Esophagus (tissue), 2 donors: ENCODE data around the gene COL13A1. TPM values are rescaled to one million over a fixed set of nuclear protein-coding genes. Genes with fewer than 3 reads are reported as not detected.

Experiments
- H3K27ac ChIP-seq, 2 donors: one replicate each; pipeline ENCODE4 v1.5.1; 2013; ENCODE audit warnings: low read depth in 2 of 2, mild to moderate bottlenecking in 2 of 2, inconsistent platforms in 1 of 2, low read length in 1 of 2, moderate library complexity in 1 of 2
- H3K27me3 ChIP-seq, 2 donors: one replicate each; pipeline ENCODE4 v1.6.1; 2013; ENCODE audit warnings: low read length in 2 of 2, control low read depth in 1 of 2, mild to moderate bottlenecking in 1 of 2; ENCODE audit not compliant: insufficient read depth in 2 of 2, control insufficient read depth in 1 of 2
- H3K36me3 ChIP-seq, 2 donors: one replicate each; pipeline ENCODE4 v1.6.1; 2013; ENCODE audit warnings: low read length in 1 of 2; ENCODE audit not compliant: control insufficient read depth in 2 of 2, insufficient read depth in 2 of 2
- H3K4me1 ChIP-seq, 2 donors: one replicate each; pipeline ENCODE4 v1.6.1; 2013; ENCODE audit warnings: low read length in 1 of 2; ENCODE audit not compliant: control insufficient read depth in 2 of 2, insufficient read depth in 2 of 2
- H3K4me3 ChIP-seq, 2 donors: one replicate each; pipeline ENCODE4 v1.5.1; 2013; ENCODE audit warnings: low read length in 2 of 2, mild to moderate bottlenecking in 2 of 2, low read depth in 1 of 2, moderate library complexity in 1 of 2
- H3K9me3 ChIP-seq, 2 donors: one replicate each; pipeline ENCODE4 v1.6.1; 2013; ENCODE audit warnings: mild to moderate bottlenecking in 2 of 2, low read depth in 1 of 2, low read length in 1 of 2, moderate library complexity in 1 of 2; ENCODE audit not compliant: control insufficient read depth in 2 of 2, insufficient read depth in 1 of 2
- WGBS, 2 donors: extraction: QIAGEN DNeasy Blood & Tissue Kit; methylation state at CpG; one replicate each; pipeline ENCODE4 v1.1.7; 2013; 5-methylcytosine and 5-hydroxymethylcytosine counted together
- polyA plus RNA-seq, 2 donors: library from polyadenylated mRNA; stranded (reverse); fragments of 200-250 nt; gene quantifications; one replicate each; pipeline ENCODE4 v1.2.3, GENCODE V29; 2013
- donor health status: healthy with polysubstance abuse.
- donor health status: Bipolar disorder and iron deficiency.

The COL13A1 gene
- polyA plus RNA-seq, 2 donors: 0.95 to 2.0 TPM

GRCh38 chr10:69913606-69914382 is 112.1 kb downstream of the COL13A1 start:
- no peaks in the 10 kb centered on the region for H3K9me3 ChIP-seq
- no peaks in the 10 kb centered on the region for H3K27me3 ChIP-seq
- H3K4me3 ChIP-seq: no peak overlapping the region
- peaks cover 3 to 9% of the 10 kb centered on the region in 2 donors for H3K4me1 ChIP-seq
- no peaks in the 10 kb centered on the region for H3K36me3 ChIP-seq
- 86 to 88% methylated on average over 13 of the region's 13 CpGs for whole genome bisulfite sequencing, 2 donors
- H3K27ac ChIP-seq: no peak overlapping the region

GRCh38 chr10:69914398-69915214 is 112.9 kb downstream of the COL13A1 start:
- H3K27ac ChIP-seq: no peak overlapping the region
- H3K27me3 ChIP-seq: no peaks in the 10 kb centered on the region
- no peak overlapping the region for H3K4me3 ChIP-seq
- H3K36me3 ChIP-seq: no peaks in the 10 kb centered on the region
- 23 to 27% methylated on average over 13 of the region's 13 CpGs for WGBS, 2 donors
- H3K9me3 ChIP-seq: no peaks in the 10 kb centered on the region
- peaks cover 3 to 9% of the 10 kb centered on the region in 2 donors for H3K4me1 ChIP-seq

DNA sequence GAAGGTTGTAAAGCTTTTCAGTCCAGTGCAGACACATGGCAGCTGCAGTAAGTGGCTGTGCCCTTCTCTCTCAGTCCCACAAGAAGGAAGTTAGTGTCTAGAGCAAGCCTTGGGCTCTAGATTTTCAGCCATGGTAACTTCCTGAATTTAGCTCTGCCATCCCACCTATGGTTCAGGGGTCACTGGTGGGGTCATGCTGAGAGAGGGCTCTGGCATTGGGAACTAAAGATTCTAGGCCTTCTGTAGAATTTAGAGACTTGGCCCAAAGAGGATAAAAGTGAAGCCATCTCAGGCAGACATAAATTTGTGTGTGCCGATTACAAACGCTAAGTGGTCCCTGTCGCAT is 113.5 kb downstream of the COL13A1 start:
- Histone ChIP-seq H3K27ac (no peak overlapping the region), H3K27me3 (no peaks in the 10 kb centered on the region)

DNA sequence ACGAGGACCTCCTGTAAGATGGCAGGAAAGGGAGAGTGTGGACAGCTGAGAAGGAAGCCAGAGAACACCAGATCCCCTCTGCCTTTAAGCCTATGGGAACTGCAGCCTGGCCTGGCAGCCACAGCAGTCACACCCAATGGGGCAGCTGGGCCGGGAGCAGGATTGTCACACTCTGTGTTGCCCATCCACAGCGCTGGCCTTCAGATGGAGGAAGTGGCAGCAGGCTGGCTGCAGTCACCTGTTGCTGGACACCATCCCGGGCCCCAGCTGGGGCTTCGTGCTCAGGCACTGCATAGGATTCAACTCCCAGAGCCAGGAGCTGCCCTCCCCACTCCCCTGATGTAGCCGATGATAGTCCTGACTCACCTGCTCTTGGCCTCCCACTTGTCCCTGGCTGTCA is 114.4 kb downstream of the COL13A1 start:
- H3K4me1 ChIP-seq: peaks cover 3 to 7% of the 10 kb centered on the region in 2 donors
- H3K4me3 ChIP-seq: no peak overlapping the region
- H3K36me3 ChIP-seq: no peaks in the 10 kb centered on the region
- no peak overlapping the region for H3K27ac ChIP-seq
- no peaks in the 10 kb centered on the region for H3K27me3 ChIP-seq
- H3K9me3 ChIP-seq: no peaks in the 10 kb centered on the region
- 59 to 68% methylated on average over 6 of the region's 6 CpGs for WGBS, 2 donors

More for the DNA sequence above, 113.5 kb downstream of the COL13A1 start:
- WGBS, 2 donors: 94 to 99% methylated on average over 3 of the region's 3 CpGs
- Histone ChIP-seq H3K36me3 (no peaks in the 10 kb centered on the region), H3K4me3 (no peak overlapping the region), H3K9me3 (no peaks in the 10 kb centered on the region), H3K4me1 (peaks cover 3 to 9% of the 10 kb centered on the region in 2 donors)

DNA sequence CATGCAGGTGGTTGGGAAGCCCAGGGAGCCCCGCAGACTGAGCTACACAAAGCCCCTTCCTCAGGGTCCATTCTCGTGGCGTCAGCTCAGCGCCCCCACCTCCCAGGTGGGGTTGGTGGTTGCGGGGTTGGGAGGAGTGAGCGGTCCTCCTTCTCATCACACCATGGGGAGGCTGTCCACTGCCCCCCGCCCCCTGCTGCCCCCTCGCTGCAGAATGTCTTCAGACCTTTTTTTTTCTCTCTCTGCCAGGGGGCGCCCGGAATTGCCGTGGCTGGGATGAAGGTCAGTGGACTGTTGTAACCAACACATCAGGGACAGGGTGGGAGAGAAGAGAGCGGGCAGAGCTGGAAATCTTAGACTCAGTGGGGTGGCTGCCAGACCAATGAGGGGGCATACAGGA is 116.3 kb downstream of the COL13A1 start:
- H3K4me1 ChIP-seq: peaks cover 0 to under 1% of the 10 kb centered on the region in 2 donors
- H3K4me3 ChIP-seq: no peak overlapping the region
- H3K27ac ChIP-seq: no peak overlapping the region
- no peaks in the 10 kb centered on the region for H3K9me3 ChIP-seq
- 63 to 78% methylated on average over 12 of the region's 12 CpGs for WGBS, 2 donors
- no peaks in the 10 kb centered on the region for H3K27me3 ChIP-seq
- no peaks in the 10 kb centered on the region for H3K36me3 ChIP-seq

DNA sequence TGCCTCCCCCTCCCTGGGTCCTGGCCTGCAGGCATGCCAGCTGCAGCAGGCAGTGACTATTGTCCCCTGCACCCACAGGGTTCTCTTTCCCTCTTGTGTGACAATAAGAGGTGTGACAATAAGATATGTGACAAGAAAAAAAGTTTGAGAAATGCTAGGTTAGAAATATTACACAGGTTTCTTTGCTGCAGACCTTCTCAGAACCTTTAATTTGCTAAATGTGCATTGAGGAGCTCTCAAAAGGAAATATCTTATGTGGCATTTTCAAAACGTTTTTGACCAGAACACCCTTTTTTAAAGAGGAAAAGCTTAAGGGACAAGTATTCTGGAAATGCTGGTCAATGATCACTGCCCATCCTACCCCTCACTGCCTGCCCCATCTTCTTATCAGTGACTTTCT is 117.5 kb downstream of the COL13A1 start:
- 0 to 25% methylated on average over 1 of the region's 1 CpG for WGBS, 2 donors
- H3K27me3 ChIP-seq: no peaks in the 10 kb centered on the region

GRCh38 chr10:69925111-69925510 is 123.4 kb downstream of the COL13A1 start:
- Histone ChIP-seq H3K36me3 (no peaks in the 10 kb centered on the region), H3K4me3 (no peak overlapping the region), H3K4me1 (peaks cover 0 to 2% of the 10 kb centered on the region in 2 donors), H3K27me3 (no peaks in the 10 kb centered on the region), H3K27ac (no peak overlapping the region), H3K9me3 (no peaks in the 10 kb centered on the region)
- whole genome bisulfite sequencing, 2 donors: 61 to 63% methylated on average over 5 of the region's 5 CpGs

More for the DNA sequence above, 117.5 kb downstream of the COL13A1 start:
- no peaks in the 10 kb centered on the region for H3K9me3 ChIP-seq
- H3K4me1 ChIP-seq: no peaks in the 10 kb centered on the region
- H3K36me3 ChIP-seq: no peaks in the 10 kb centered on the region
- no peak overlapping the region for H3K4me3 ChIP-seq
- no peak overlapping the region for H3K27ac ChIP-seq

DNA sequence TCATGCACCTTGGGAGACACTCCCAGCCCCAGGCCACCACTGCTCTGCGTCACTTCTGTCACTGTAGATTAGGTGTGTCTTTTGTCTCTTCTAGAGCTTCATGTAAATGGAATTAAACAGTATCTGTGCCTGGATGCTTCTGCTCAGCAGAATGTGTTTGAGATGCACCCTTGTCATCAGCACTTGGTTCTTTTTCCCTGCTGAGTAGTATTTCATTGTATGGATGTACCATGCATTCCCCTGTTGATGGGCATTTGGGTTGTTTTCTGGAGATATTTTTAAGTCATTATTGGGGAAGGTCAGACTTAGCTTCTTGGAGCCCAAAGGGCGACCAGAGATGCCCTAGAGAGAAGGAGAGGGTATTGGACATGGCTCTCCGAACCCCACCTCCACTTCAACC is 126.6 kb downstream of the COL13A1 start:
- no peaks in the 10 kb centered on the region for H3K36me3 ChIP-seq
- no peaks in the 10 kb centered on the region for H3K27me3 ChIP-seq
- H3K9me3 ChIP-seq: no peaks in the 10 kb centered on the region
- peaks cover 0 to 2% of the 10 kb centered on the region in 2 donors for H3K4me1 ChIP-seq
- 81 to 88% methylated on average over 3 of the region's 3 CpGs for WGBS, 2 donors
- H3K27ac ChIP-seq: no peak overlapping the region
- H3K4me3 ChIP-seq: no peak overlapping the region

- 85 to 88% methylated on average over 3 of the region's 3 CpGs for WGBS, 2 donors
- Histone ChIP-seq H3K4me1 (peaks cover 0 to 2% of the 10 kb centered on the region in 2 donors), H3K27me3 (no peaks in the 10 kb centered on the region), H3K36me3 (no peaks in the 10 kb centered on the region), H3K4me3 (no peak overlapping the region), H3K27ac (no peak overlapping the region), H3K9me3 (no peaks in the 10 kb centered on the region)
These were observed 127.9 kb downstream of the COL13A1 start for GRCh38 chr10:69929575-69929974.
